NCI-H748 treated with DMSO at 0.1 percent for 48 hours (cell line): ENCODE data around the gene FAM222A.

Source experiments
- DNase-seq: peaks from one replicate; lab custom pipeline; 2025; lab: John Stamatoyannopoulos, UW

Gene FAM222A

DNA sequence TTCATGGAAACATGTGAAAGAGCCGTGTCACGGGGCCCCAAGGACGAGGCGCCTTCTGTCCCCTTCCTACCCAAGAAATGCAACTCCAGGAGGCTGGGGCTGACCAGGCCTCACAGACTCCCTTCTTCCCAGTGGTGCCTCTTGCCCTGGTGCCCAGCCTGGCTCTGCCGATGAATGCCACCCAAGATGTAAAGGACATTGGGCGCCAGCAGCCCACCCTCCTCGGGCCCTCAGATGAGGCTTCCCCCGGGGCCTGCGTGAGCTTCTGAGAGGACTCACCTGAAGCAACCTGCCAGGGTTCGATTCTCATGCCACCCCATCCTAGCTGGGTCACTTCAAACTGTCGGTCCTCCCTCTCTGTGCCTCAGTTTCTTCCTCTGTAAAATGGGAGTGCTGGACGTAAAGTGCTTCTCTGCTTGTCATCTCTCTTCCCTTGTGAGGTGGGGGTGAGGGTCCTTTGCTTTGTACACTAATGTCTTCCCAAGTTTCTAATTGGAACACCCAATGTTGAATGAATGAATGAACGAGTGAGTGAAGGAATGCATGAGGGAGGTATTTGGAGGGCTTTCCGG, 10.8 kb downstream of the FAM222A start:
- DNase-seq = no peak

- no peak for DNase-seq
Measured at GRCh38 chr12:109725321-109726105, 11.9 kb downstream of the FAM222A start.

GRCh38 chr12:109726106-109726497, 12.5 kb downstream of the FAM222A start:
- DNase-seq = no peak

DNA sequence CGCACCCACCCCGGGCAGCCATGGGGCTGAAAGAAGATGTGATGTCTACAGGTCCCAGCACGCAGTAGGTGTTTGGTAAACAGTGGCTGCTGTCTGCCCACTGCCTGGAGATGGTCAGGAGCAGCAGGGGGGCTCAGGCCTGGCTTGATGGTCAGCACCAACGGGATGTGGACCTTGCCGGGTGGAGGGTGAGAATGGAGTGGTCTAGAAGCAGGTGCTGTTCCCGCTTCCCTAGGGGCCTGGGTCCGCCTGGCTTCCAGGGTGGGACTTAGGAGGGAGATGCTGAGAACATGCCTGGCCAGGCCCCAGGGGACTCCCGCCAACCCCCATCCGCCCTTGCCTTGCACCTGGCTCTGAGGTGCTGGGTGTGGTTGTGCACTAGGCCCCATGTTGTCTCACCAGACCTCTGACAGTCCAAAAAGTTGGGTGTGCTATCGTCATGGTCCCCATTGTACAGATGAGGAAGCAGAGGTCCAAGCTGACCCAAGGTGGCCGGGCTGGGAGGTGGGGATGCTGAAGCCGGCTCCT, 12.9 kb downstream of the FAM222A start:
- DNase-seq = no peak

GRCh38 chr12:109727039-109727723, 13.6 kb downstream of the FAM222A start:
- DNase-seq = no peak

- DNase-seq = no peak
Measured at GRCh38 chr12:109727746-109728726, 14.4 kb downstream of the FAM222A start.

- no peak for DNase-seq
Measured at GRCh38 chr12:109728921-109729320, 15.3 kb downstream of the FAM222A start.

GRCh38 chr12:109729371-109729781, 15.8 kb downstream of the FAM222A start:
- DNase-seq = no peak

DNA sequence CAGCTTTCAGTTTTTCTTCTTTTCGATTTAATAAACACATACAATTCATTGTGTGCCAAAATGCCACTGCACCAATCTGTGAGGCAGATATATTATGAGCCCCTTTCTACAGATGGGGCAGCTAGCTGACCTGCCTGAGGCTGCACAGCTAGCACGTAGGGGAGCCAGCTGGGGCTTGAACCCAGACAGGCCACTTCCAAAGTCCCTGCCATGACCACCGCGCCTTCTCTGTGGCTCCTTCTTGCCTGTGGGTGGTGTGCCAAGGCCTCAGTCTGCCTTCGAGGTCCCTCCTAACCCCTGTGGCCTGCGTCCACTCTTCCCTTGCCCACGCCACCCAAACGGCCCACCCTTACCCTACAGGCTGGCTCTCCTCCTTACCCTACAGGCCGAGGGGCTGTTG, 16.2 kb downstream of the FAM222A start:
- DNase-seq = no peak

DNA sequence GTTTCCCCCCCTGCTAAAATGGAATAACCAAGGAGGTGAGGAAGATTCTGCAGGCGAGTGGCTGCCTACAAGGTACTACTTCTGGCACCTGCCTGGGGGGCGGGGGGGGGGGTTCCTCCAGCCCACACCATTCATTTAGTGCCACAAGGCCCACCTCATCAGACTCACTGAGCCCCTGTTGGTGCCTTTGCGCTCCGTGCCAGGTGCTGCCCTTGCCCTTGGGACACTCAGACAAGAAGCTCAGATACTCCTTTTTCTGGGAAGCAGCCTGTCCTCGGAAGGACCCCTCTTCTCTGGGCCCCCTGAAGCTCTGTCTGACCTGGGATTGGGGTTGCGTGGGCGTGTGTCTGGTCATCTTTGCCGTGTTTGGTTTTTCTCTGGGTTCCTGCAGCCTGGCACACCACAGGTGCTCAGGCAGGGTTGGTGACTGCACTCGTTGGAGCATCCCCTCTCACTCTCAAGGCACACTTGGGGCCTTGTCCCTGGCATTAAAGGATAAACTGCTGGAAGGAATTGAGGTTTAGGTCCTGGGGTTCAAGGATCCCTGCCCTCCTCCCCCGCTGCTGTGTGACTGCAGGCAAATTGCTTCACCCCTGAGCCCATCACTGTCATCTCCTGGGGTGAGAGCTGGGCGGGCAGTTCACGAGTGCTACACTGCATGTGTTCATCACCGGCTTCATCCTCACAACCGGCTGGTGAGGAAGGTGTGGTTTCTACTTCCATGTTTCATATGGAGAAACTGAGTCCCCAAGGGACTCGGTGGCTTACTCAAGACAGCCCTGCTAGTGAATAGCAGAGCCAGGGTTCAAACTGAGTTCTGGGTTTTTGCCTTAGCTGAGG, 16.9 kb downstream of the FAM222A start:
- no peak for DNase-seq

DNA sequence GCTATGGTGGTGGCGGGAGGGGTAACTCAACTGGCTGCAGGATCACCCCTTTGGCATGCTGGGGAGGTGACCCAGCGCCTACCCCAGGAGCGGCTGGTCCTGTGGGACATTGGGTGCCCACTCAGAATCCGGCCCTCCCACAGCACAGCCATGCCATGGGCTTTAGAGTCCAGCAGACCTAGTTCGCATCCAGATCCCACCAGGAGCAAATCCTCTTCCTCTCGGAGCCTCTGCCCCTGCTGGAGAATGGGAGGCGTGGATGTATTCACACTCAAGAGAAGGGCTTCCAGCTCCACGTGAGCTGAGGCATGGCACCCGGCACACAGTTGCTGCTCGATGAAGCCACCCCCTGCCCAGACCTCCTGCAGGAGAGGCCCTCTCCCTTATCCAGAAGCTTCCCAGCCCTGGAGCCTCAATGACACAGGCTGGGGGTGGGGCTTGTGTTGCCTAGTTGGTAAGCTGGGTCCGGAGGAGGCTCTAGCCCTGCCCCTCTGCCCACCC, 17.7 kb downstream of the FAM222A start:
- DNase-seq = no peak

DNA sequence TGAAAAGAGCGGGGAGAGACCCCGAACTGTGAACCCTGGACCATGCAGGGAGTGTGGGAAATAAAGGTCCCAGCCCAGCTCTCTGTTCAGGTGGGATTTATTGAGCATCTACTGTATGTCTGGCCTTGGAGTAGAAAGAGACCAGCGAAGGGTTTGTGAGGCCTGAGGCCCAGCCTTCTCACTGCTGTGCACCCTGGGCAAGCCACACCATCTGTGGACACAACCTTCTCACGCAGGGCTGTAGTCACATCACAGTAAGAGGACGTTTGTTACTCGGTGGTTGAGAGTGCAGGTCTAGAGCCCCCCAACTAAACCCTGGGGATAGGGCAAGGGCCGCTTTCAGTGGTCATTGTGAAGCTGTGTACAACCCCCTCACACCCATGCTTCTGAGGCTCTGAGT, 18.2 kb downstream of the FAM222A start:
- DNase-seq = no peak

- DNase-seq = no peak
Measured at GRCh38 chr12:109732321-109733305, 19.0 kb downstream of the FAM222A start.

DNA sequence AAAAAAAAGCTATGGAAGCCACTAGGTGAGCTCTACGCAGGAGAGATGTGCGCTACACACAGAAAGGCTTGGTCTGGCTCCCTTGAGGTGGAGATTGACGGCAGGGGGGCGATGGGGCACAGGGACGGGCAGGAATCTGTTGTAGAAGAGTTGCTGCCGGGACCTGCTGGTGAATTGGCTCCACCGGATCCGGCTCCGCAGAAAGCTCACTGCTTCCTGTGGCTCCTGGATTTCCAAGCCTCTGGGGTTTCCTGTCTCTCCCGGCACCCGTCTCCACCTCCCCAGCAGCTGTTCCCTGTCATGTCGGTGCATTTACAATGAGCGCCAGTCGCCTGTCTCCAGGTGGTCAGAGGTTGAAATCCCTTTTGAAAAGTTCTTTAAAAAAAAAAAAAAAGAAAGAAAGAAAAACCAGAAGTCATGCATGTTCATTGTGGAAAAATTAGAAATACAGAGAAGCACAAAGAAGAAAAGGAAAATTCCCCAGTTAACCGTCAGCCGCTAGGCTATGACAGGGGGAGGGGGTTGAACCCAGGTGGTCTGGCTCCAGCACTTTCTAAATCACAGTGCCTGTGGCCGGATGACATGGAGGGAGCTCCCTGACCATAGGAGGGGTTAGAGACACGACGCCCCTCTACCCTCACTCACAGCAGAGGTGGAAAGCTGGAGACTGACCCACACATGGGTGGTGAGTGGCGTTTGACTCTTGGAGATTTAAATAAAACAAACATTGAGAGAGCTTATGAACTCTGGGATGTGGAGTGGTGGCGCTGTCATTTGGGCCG, 20.8 kb downstream of the FAM222A start:
- no peak for DNase-seq

DNA sequence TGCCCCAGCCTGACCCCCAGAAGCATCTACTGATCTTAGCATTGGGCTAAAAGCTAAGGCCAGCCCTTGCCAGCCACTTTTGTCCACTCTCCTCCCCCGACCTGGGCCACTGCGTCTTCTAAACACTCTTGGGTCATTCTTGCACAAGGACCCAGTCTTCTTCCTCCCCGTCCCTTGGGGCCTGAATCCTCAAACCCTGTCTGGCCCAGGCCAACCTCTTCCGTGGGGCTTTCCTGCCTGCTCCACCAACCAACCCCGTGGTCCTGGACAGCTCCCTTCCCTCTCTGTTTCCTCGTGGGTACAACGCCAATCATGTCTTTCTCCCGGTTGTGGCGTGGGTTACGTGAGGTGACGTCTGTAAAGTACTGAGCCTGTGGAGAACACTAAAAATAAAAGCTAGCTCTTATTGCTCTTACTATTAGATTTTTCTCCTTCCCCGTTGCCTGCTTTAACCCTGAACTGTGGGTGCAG, 21.5 kb downstream of the FAM222A start:
- DNase-seq = no peak

DNA sequence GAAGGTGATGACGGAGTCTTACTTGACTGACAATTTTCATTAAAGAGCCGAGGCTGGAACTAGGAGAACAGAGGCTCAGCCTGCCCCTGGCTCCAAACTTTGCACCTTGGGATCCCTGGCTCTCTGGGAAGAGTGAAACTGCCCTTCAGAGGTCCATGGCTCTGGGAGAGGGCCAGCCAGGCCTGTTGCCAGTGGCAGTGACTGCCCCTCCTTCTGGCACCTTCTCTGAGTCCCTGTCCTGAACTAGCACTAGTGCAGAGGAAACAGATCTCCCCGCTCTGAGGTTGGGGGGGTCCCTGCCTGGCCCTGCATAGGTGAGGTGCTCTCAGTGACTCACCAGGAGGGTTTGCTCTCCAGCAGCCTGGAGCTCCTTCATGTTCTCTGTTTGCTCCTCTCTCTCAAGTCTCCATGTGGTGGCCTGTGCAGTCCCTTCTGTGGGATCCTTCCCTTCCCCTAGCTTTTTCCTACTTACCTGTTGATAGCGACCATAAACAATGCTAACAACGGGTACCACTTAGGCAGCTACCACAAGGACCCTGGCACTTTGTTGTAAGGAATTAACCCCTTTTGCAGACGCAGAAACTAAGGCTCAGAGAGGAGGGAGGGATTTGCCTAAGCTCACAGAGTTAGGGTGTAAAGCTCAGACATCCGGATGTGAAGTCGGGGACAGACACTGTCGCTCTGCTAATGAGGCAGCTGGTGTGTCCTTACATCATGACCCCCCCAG, 22.4 kb downstream of the FAM222A start:
- DNase-seq = no peak

DNA sequence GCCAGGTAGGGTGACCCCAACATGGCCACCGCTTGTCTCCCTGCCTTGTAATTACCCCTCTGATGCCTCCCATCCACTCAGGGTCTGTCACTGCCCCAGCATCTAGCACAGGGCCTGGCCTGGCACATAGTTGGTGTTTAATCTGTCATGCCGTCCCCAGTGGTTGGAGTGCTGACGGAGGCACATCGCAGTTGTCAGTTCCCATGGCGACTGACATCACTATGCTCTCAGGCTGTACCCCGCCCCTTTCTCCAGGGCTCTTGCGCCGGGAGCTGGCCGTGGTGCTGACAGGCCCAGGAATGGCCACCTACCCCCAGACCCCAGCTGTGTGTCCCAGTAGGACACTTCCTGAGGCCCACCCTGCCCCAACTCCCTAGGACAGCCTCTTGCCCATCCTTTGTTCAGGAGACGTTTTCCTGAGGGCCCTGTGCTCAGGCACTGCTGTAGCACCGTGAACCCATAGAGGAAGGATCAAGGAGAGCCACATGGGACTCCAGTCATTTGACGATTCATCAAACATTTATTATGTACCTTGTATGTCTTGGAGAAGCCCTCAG, 23.0 kb downstream of the FAM222A start:
- no peak for DNase-seq
